HG03520 (cell line): ENCODE results near the gene KCNJ1.

ENCODE experiments used
- ATAC-seq: cut with Tn5 transposase; IDR thresholded peaks from one replicate; pipeline ENCODE4 v1.9.1; 2021; ENCODE audit warnings: mild to moderate bottlenecking, moderate library complexity; ENCODE audit not compliant: unreplicated experiment

KCNJ1 gene

GRCh38 chr11:128854841-128855240, 12.3 kb downstream of the KCNJ1 start:
- ATAC-seq = no peak

- no peak for ATAC-seq
These were observed 13.5 kb downstream of the KCNJ1 start for GRCh38 chr11:128853559-128853958.

GRCh38 chr11:128852327-128853023, 14.6 kb downstream of the KCNJ1 start:
- no peak for ATAC-seq

- peak; percentile 91 for ATAC-seq
These were observed 18.2 kb downstream of the KCNJ1 start for GRCh38 chr11:128848815-128849455.

GRCh38 chr11:128846985-128847384, 20.1 kb downstream of the KCNJ1 start:
- no peak for ATAC-seq

- ATAC-seq = peak; percentile 31
These were observed 21.7 kb downstream of the KCNJ1 start for GRCh38 chr11:128845334-128845780.

GRCh38 chr11:128843198-128843785, 23.8 kb downstream of the KCNJ1 start:
- no peak for ATAC-seq

GRCh38 chr11:128841461-128842072, 25.5 kb downstream of the KCNJ1 start:
- ATAC-seq = peak; percentile 64

- no peak for ATAC-seq
These were observed 26.3 kb downstream of the KCNJ1 start for GRCh38 chr11:128840783-128841182.

GRCh38 chr11:128840137-128840536, 27.0 kb downstream of the KCNJ1 start:
- no peak for ATAC-seq

GRCh38 chr11:128839081-128839480, 28.0 kb downstream of the KCNJ1 start:
- ATAC-seq = no peak

- ATAC-seq = no peak
These were observed 29.5 kb downstream of the KCNJ1 start for GRCh38 chr11:128837627-128838026.

GRCh38 chr11:128835741-128836430, 31.2 kb downstream of the KCNJ1 start:
- ATAC-seq = no peak

- no peak for ATAC-seq
These were observed 32.9 kb downstream of the KCNJ1 start for GRCh38 chr11:128834157-128834556.

GRCh38 chr11:128832121-128832497, 35.0 kb downstream of the KCNJ1 start:
- peak; percentile 34 for ATAC-seq

- peak; percentile 69 for ATAC-seq
These were observed 35.6 kb downstream of the KCNJ1 start for GRCh38 chr11:128831174-128832120.

- ATAC-seq = peak; percentile 49
These were observed 36.6 kb downstream of the KCNJ1 start for GRCh38 chr11:128830290-128831173.

GRCh38 chr11:128828350-128828749, 38.7 kb downstream of the KCNJ1 start:
- ATAC-seq = no peak
